Endothelial cell of umbilical vein (primary cell): ENCODE results near the gene LRP1B. TPM values are rescaled to one million over a fixed set of nuclear protein-coding genes. Genes with fewer than 3 reads are reported as not detected.

Source experiments
- BruUV-seq: library from RNA; stranded (reverse); fragments of 400-500 nt; replicated peaks from 2 replicates; lab custom pipeline; 2021; lab: Mats Ljungman, UMichigan
- CTCF ChIA-PET: fragments of 300-600, 350-600 bp; sonication (Branson Sonifier 250); formaldehyde crosslinking; loops from one replicate; lab custom pipeline; 2021; ENCODE audit warnings: antibody characterized with exemption, inconsistent platforms; lab: Charles Lee
- POLR2A ChIA-PET: fragments of 300-600, 350-600 bp; sonication (Branson Sonifier 250); formaldehyde crosslinking; loops from one replicate; lab custom pipeline; 2021; ENCODE audit warnings: antibody characterized with exemption, inconsistent platforms; lab: Charles Lee
- DNase-seq: peaks from one replicate; pipeline ENCODE4 v3.0.0-alpha.2; 2011; ENCODE audit warnings: low read depth, low spot score
- FAIRE-seq: peaks from 2 replicates; lab custom pipeline; 2011; peaks lifted over from hg19 to GRCh38; lab: Jason Lieb, UNC
- H2AFZ ChIP-seq: 2 replicates; pipeline ENCODE4 v1.6.0; 2012; ENCODE audit warnings: low read depth, low read length, control low read depth, inconsistent platforms
- H3K27ac ChIP-seq: 2 replicates; pipeline ENCODE4 v1.5.1; 2011; ENCODE audit warnings: low read depth, mild to moderate bottlenecking, control low read depth, low read length, moderate library complexity; ENCODE audit not compliant: insufficient read depth
- H3K27me3 ChIP-seq, 2 experiments: 2 replicates each; pipeline versions ENCODE4 v1.6.0 to v1.6.1; 2011; ENCODE audit warnings: low read length in 2 of 2, mixed read lengths in 1 of 2; ENCODE audit not compliant: control insufficient read depth in 2 of 2, insufficient read depth in 2 of 2
- H3K36me3 ChIP-seq, 2 experiments: 2 replicates in 1 of 2; 3 replicates in 1 of 2; pipeline ENCODE4 v1.5.1; 2011; ENCODE audit warnings: low read length in 2 of 2, mild to moderate bottlenecking in 1 of 2, moderate library complexity in 1 of 2; ENCODE audit not compliant: control insufficient read depth in 2 of 2, insufficient read depth in 2 of 2; ENCODE audit errors: extremely low read depth in 1 of 2
- H3K4me1 ChIP-seq: 3 replicates; pipeline ENCODE4 v1.5.1; 2011; ENCODE audit warnings: mild to moderate bottlenecking, low read length; ENCODE audit not compliant: control insufficient read depth, insufficient read depth; ENCODE audit errors: extremely low read depth
- H3K4me2 ChIP-seq: 2 replicates; pipeline ENCODE4 v1.6.1; 2011; ENCODE audit warnings: low read length, control low read depth, mixed read lengths; ENCODE audit not compliant: insufficient read depth
- H3K4me3 ChIP-seq, 3 experiments: fragments of 200-600 bp in 1 of 3; sonication (generic), shearing (Covaris generic) in 1 of 3; replicated peaks in 1 of 3; 2 replicates each; pipeline ENCODE4 v1.5.1; 2011 to 2016; ENCODE audit warnings: control low read depth in 3 of 3, low read length in 3 of 3, mild to moderate bottlenecking in 2 of 3, inconsistent platforms in 1 of 3, low read depth in 1 of 3, moderate library complexity in 1 of 3; ENCODE audit not compliant: insufficient read depth in 1 of 3
- H3K79me2 ChIP-seq: 2 replicates; pipeline ENCODE4 v1.6.0; 2012; ENCODE audit warnings: low read length, inconsistent platforms; ENCODE audit not compliant: control insufficient read depth, insufficient read depth
- H3K9ac ChIP-seq: replicated peaks from 2 replicates; pipeline ENCODE3; 2011; ENCODE audit warnings: low read length, control low read depth; ENCODE audit not compliant: insufficient read depth; ENCODE audit errors: extremely low read depth
- H3K9me1 ChIP-seq: replicated peaks from 3 replicates; pipeline ENCODE4 v1.6.0; 2011; ENCODE audit warnings: mild to moderate bottlenecking, low read length; ENCODE audit not compliant: control insufficient read depth, insufficient read depth; ENCODE audit errors: extremely low read depth
- H3K9me3 ChIP-seq: replicated peaks from 2 replicates; pipeline ENCODE4 v1.5.1; 2012; ENCODE audit warnings: low read length, inconsistent platforms; ENCODE audit not compliant: control insufficient read depth, insufficient read depth
- H4K20me1 ChIP-seq: replicated peaks from 2 replicates; pipeline ENCODE3; 2011; ENCODE audit warnings: mild to moderate bottlenecking, low read length; ENCODE audit not compliant: control insufficient read depth, insufficient read depth; ENCODE audit errors: extremely low read depth
- EZH2 ChIP-seq: IDR thresholded peaks from 2 replicates; pipeline ENCODE4 v1.6.1; 2012; ENCODE audit warnings: borderline replicate concordance, low read depth, mild to moderate bottlenecking, moderate library complexity, low read length, inconsistent platforms; ENCODE audit not compliant: severe bottlenecking
- FOS ChIP-seq: IDR thresholded peaks from 2 replicates; pipeline ENCODE4 v1.6.1; 2011; ENCODE audit warnings: mild to moderate bottlenecking, low read length, moderate library complexity, borderline replicate concordance; ENCODE audit not compliant: insufficient read depth
- GATA2 ChIP-seq: IDR thresholded peaks from 2 replicates; pipeline ENCODE4 v1.7.0; 2011; ENCODE audit warnings: low read depth, mild to moderate bottlenecking, moderate library complexity, mixed read lengths, low read length; ENCODE audit not compliant: insufficient read length, insufficient read depth
- JUN ChIP-seq: IDR thresholded peaks from 2 replicates; pipeline ENCODE4 v1.6.1; 2011; ENCODE audit warnings: borderline replicate concordance, low read depth; ENCODE audit not compliant: insufficient read length, insufficient read depth
- MYC ChIP-seq: IDR thresholded peaks from one replicate; pipeline ENCODE4 v1.6.1; 2011; ENCODE audit warnings: mild to moderate bottlenecking, low read depth, low read length
- POLR2A ChIP-seq: IDR thresholded peaks from 2 replicates; pipeline ENCODE4 v1.6.1; 2012; ENCODE audit warnings: low read depth, mild to moderate bottlenecking, control low read depth, low read length
- POLR2AphosphoS5 ChIP-seq: IDR thresholded peaks from 2 replicates; pipeline ENCODE4 v1.6.1; 2012; ENCODE audit warnings: low read depth, mild to moderate bottlenecking, control low read depth, low read length, moderate library complexity; ENCODE audit not compliant: insufficient read depth
- dilution Hi-C: fragments of 300-500 bp; cut with MboI; formaldehyde crosslinking; loops from one replicate; pipeline ENCODE4 v1.15.0; 2019; ENCODE audit warnings: low sequenced_read_pairs; ENCODE audit not compliant: extremely low pct_ligation_motif_present
- intact Hi-C: fragments of 100-400 bp; cut with micrococcal nuclease; formaldehyde crosslinking; loops from one replicate; pipeline ENCODE4 v1.10.0; 2022
- polyA plus RNA-seq, 4 experiments: library from polyadenylated mRNA; depleted of rRNA in 3 of 4; stranded (reverse) in 3 of 4; unstranded in 1 of 4; fragments of >200 nt; gene quantifications; 2 replicates each; pipeline versions ENCODE4 v1.2.1 to v1.2.3, GENCODE V29; 2011 to 2012; ENCODE audit warnings: missing spikeins in 1 of 4
- total RNA-seq: library from RNA; stranded (reverse); gene quantifications from 2 replicates; pipeline ENCODE4 v1.2.3, GENCODE V29; 2021
- TF ChIP-seq, protein P1 (sequence below), 2 donors: IDR thresholded peaks; 1 replicate in 1 of 2; 2 replicates in 1 of 2; pipeline ENCODE4 v1.5.1; 2011; ENCODE audit warnings: low read length in 2 of 2, mild to moderate bottlenecking in 2 of 2, moderate library complexity in 2 of 2, control low read depth in 1 of 2, inconsistent platforms in 1 of 2, low read depth in 1 of 2; ENCODE audit not compliant: insufficient read depth in 1 of 2; ENCODE audit errors: extremely low read depth in 1 of 2
- TF ChIP-seq, protein P2 (sequence below): IDR thresholded peaks from 2 replicates; pipeline ENCODE4 v1.6.1; 2011; ENCODE audit not compliant: insufficient read depth, insufficient read length

The LRP1B gene
- total and polyA plus RNA-seq, 2 donors (not counting 3 experiments of a cell fraction or from before 2014, with no cell fraction given): 0.03 to 0.07 TPM

- H3K36me3 ChIP-seq: no peaks in the 10 kb centered on the region
- no peak overlapping the region for H3K4me2 ChIP-seq
- H3K4me1 ChIP-seq: no peaks in the 10 kb centered on the region
- no peak overlapping the region for H3K4me3 ChIP-seq
- H3K9me3 ChIP-seq: no peaks in the 10 kb centered on the region
- ChIA-PET POLR2A (no interaction called here), CTCF (interaction anchor here (1.4 kb wide), 1 partner anchor 30 kb away, joined by 3 read pairs; no protein-coding TSS in a partner anchor)
- H4K20me1 ChIP-seq: no peaks in the 10 kb centered on the region
- no TSS peak for BruUV-seq
- no peak for TF ChIP-seq MYC
- no peak for TF ChIP-seq GATA2
- TF ChIP-seq FOS: no peak
- TF ChIP-seq, protein P1, sequence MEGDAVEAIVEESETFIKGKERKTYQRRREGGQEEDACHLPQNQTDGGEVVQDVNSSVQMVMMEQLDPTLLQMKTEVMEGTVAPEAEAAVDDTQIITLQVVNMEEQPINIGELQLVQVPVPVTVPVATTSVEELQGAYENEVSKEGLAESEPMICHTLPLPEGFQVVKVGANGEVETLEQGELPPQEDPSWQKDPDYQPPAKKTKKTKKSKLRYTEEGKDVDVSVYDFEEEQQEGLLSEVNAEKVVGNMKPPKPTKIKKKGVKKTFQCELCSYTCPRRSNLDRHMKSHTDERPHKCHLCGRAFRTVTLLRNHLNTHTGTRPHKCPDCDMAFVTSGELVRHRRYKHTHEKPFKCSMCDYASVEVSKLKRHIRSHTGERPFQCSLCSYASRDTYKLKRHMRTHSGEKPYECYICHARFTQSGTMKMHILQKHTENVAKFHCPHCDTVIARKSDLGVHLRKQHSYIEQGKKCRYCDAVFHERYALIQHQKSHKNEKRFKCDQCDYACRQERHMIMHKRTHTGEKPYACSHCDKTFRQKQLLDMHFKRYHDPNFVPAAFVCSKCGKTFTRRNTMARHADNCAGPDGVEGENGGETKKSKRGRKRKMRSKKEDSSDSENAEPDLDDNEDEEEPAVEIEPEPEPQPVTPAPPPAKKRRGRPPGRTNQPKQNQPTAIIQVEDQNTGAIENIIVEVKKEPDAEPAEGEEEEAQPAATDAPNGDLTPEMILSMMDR (IDR thresholded peaks at IDR 0.05; ENCODE audit: extremely low read depth in 1 of 2, insufficient read depth in 1 of 2, low read depth in 1 of 2, low read length in 2 of 2): no peak
- no peak for TF ChIP-seq EZH2
- TF ChIP-seq POLR2A: no peak
- TF ChIP-seq POLR2AphosphoS5: no peak
- TF ChIP-seq, protein P2, sequence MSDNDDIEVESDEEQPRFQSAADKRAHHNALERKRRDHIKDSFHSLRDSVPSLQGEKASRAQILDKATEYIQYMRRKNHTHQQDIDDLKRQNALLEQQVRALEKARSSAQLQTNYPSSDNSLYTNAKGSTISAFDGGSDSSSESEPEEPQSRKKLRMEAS: no peak
- no peak for TF ChIP-seq JUN
- no peak overlapping the region for H3K27ac ChIP-seq
- intact Hi-C loops (no loop called here), dilution Hi-C loops (no loop called here)
- H3K9ac ChIP-seq: no peak overlapping the region
- no peaks in the 10 kb centered on the region for H3K79me2 ChIP-seq
- no peak overlapping the region for H2AFZ ChIP-seq
- no peaks in the 10 kb centered on the region for H3K27me3 ChIP-seq
- H3K9me1 ChIP-seq: no peaks in the 10 kb centered on the region
- DNase-seq (no peak), FAIRE-seq (no peak)
Observed at GRCh38 chr2:140893685-140894084, 1237.1 kb downstream of the LRP1B start.
